ENCODE data around the gene DXO.

The DXO gene

DNA sequence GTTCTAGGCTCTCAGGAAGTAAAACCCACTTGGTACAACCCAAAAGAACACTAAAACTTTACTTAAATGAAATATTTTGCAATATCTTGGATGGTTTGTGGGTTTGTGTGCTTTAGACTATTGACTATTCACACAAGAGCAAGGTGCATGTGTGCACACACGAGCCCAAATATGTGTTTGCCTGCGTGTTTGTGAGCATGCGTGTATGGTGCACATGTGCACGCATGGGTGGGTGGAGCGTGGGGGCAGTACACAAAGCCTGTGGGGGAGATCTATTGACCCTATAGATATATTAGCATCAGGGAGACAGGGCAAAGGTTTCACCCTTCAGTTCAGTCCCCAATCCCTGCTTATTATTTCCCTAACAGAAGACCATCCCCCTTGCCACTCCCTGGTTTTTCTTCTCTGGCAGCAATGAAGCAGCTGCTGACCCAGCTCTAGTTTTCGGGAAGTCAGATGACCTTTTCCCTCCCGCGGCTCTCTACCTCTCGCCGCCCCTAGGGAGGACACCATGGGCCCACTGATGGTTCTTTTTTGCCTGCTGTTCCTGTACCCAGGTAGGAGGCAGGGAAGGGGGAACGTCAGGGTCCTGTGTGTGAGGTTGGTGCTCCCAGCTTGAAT, 44.6 kb downstream of the DXO start, which contains the start of gene C2:
Gene C2, plus strand, starts transcription at position 476 of the 621 bp plus-strand sequence. Its CDS starts 36 bp downstream, at position 512.
- DNase-seq: no peak

GRCh38 chr6:31922942-31923341, 49.0 kb downstream of the DXO start:
- DNase-seq: no peak

DNA sequence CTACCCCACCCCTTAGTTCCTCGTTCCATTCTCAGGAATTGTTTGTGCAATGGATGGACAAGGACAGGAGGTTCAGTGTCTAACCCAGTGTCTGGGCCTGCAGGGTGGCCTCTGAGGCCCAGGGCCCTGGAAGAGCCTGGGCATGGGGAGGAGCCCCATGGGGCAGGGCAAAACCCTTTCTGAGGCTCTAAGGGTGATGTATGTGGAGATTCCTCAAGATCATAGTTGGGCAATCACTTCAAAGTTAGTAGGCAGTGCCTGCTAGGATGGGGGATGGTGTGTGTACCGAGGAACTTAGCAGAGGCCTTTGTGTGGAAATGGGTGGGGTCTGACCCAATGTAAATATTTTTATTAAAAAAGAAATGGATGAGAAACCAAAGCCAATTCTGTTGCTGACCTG, 51.1 kb downstream of the DXO start:
- DNase-seq: no peak

Data from C1 segment of cervical spinal cord (tissue), 14 donors.